GM19240 (cell line): Measurements from ENCODE around the gene MTA2.
"Not testable (repeated sequence)": the region's sequence is repeated elsewhere in the genome, so short reads cannot be mapped to it uniquely, and the experiment has no call there.

Experiments used
- DNase-seq: peaks from one replicate; pipeline ENCODE4 v3.0.0; 2011; ENCODE audit warnings: low spot score; ENCODE audit not compliant: insufficient read length

MTA2 gene

DNA sequence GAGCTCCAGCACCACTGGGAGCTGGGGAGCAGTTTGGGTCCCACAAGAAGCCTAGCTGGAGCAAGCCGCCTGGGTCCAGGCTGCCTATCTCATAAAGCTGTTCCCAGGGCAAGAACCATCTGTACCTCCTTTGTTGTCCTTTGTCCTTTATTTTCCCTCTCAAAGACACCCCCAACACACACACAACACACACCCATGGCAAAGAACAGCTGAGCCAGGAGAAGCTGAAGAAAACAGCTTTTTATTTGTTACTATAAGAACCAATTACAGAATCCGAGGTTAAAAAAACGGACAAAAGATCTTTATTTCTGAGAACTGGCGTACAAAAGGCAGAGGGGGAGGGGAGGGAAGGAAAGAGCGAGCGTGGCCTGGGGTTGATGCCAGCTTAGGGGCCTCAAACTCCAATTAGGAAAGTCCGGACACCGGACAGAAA lies 8.7 kb downstream of the MTA2 start:
- DNase-seq: no peak

GRCh38 chr11:62592146-62592815 lies 9.4 kb downstream of the MTA2 start:
- no peak for DNase-seq

DNA sequence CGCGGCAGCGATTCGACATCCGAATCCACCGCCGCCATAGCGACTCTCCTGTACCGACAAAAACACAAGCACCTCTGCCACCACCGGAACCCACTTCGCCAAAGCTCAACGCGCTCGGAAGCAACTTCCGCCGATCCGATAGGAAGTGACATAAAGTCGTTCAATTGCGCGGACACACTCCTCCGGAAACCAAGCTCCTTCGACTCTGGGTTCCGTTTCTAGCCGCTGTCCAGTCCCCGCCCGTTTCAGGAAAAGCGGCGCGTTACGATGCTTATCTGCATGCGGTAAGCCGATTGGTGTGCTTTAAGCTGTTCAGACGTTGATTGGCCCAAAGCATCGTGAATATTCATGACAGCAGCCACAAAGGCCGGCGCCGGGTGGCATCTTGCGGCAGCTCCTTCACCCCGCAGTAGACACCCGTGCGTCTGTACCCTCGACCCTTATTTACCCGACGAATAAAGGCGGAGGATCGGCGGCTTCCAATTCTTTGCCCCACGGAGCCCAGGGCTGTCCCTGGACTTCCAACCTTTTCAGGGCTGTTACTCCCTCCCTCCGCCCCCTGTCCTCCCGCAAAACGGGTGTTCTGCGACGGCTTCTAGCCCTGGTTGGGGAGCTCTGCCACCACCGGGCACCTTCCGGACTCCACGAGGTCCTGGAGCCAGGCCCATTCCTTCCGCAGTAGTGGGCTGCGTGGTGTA lies 10.1 kb downstream of the MTA2 start, which contains the start of gene TUT1:
TUT1 (minus strand) TSS at position 76 of the 698 bp plus-strand sequence; CDS start at position 38, 38 bp downstream.
- peak; percentile 82 for DNase-seq

GRCh38 chr11:62588966-62589637 lies 12.6 kb downstream of the MTA2 start:
- DNase-seq: no peak

DNA sequence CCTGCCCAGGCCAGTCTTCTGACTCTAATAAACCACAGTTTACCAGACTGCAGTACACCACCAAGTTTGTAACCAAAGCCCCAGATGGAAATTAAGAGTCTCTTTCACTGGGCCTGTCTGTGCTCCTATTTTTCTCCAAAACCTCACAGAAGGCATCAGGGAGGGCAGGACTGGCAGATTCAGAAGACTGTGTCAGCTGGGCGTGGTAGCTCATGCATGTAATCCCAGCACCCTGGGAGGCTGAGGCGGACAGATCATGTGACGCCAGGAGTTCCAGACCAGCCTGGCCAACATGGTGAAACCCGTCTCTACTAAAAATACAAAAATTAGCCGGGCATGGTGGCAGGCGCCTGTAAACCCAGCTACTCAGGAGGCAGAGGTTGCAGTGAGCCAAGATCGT lies 16.3 kb downstream of the MTA2 start:
- DNase-seq: not testable (repeated sequence)

DNA sequence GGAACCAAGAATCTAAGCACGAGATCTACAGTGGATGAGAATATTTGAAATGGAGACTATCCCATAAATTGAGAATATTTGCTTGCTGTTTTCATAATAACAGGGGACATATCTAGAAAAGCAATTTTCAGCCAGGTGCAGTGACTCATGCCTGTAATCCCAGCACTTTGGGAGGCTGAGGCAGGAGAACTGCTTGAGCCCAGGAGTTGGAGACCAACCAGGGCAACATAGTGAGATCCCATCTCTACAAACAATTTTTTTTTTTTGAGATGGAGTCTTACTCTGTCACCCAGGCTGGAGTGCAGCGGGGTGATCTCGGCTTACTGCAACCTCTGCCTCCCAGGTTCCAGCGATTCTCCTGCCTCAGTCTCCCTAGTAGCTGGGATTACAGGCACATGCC lies 19.9 kb downstream of the MTA2 start:
- not testable (repeated sequence) for DNase-seq

- DNase-seq: no peak
Measured at GRCh38 chr11:62580959-62581715, 20.5 kb downstream of the MTA2 start.

GRCh38 chr11:62579252-62579651 lies 22.4 kb downstream of the MTA2 start:
- DNase-seq: no peak

DNA sequence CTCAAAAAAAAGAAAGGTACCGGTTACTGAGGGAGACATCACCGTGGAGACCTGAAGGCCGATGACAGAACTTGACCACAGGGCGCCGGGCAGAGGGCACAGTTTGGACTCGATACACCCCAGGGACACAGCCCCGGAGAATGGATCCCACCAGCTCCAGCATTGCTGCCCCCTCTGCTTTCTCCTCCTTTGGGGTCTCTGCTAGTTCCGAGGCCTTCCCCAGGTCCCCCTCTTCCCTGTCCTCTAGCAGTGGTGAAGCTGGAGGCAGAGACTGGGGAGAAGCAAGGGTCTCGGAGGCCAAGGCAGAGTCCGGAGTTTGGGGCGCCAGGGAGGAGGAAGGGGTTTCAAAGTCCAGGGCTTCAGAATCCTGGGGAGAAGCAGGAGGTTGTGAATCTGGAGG lies 23.1 kb downstream of the MTA2 start:
- no peak for DNase-seq

DNA sequence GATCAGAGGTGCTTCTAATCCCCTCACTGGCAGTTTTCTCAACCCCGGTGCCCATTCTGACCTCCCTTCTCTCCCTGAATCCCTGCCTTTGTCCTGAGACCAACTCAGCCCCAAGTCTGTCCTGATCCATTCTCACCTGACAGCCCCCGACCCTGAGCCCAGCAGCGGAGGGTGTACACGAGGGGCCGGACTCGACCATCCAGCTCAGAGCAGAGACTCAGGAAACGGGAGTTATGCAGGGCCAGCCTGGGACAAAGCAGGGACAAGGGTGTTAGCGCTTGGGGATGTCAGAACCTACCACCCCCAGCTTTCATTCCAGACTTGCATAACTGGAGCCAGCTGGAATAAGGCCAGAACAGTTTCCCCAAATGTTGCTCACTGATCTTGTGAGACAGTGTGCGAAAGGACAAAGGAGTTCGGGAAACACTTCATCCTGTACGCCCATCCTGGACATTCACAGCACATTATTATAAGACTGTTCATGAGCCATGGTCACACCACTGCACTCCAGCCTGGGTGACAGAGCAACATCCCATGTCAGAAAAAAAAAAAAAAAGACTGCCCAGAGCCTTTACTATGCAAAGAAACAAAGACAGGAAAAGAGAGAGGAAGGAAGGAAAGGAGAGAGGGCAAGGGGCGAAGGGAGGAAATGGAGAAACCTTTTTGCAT lies 24.5 kb downstream of the MTA2 start:
- no peak for DNase-seq

- DNase-seq: no peak
Measured at GRCh38 chr11:62575837-62576236, 25.8 kb downstream of the MTA2 start.

DNA sequence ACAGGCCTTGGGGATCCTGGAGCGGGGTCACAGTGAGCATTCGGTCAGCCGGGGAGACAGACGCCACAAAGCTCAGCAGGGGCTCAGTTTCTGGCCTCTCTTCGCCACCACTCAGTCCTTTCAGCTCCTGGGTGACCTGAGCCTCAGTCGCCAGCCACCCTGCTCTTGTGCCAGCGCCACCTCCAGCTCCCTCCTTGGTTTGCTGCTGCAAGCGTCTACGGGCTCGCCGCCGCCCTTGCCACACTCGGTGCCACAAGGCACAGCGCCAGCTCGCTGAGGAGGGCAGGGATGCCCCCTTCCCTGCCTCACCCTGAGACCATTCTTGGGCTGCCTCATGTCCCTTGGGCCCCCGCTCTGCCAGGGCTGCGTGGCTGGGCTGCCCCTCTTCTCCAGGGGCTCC lies 26.5 kb downstream of the MTA2 start:
- no peak for DNase-seq

DNA sequence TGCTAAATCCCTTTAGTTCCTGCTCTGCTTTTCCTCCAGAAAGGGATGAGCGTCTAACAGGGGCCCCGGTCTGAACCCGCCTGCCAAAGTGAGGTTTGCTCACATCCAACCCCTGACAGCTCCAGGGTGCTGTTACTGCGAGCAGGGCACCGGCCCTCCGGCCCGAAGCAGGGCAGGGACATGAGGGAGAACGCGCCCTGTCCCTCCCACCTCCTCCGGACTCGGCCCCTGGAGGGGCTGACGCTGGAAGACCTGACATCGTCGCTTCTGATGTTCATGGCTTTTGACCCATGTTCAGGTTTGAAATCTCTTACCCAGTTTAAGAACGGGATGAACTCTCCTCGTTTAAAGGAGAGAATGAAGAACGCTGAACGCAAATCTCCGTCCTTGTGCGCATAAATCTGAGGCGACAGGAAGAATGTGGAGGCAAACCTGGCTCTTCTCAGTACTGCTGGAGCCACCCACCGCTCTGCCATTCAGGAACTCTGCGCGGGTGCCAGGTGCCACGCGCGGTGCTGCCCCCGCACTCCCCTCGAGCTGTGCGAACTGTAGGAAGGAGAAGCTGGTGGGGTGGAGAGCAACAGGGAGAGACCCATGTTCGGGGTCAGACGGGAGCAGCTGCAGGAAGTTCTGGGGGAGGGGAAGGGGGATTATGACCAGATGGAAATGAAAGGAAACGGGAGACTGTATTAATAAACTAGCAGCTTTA lies 27.1 kb downstream of the MTA2 start:
- DNase-seq: no peak

DNA sequence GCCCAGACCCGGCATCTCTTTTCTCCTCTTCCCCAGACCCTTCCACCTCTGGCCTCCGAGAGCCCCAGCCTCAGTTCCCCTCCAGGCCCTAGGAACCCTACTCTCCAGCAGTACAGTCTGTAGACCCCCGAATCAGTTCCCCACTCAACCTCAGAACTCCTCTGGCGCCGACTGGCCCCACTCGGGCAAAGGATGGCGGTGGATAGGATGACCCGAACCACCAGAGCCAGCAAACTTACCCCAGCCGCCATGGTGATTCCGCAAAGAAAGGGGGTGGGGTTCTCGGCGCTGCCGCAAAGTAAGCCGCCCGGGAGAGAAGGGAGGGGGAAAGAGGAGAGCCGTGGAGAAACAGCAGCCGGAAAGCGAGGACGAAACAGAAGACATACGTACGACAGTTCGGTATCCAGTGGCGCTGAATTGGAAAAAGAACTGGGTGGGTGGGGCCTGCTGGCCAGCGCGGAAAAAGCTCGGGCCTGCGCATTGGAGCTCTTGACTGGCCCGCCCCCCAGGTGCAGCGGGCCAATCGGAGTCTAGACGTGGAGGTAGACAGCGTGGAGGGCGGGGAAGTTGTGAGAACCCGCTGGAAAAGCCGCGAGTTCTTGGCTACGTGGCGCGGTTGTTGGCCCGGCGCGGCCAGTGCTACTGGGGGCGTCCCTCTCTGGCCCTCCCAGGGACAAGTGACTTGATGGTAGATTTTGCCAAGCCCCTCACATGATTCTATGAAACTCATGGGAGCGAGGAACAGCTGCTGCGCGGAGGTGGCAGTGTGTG lies 27.9 kb downstream of the MTA2 start, which contains the start of gene EEF1G:
EEF1G (minus strand) TSS at position 300 of the 771 bp plus-strand sequence; CDS start at position 251, 49 bp downstream.
- peak; percentile 89 for DNase-seq

GRCh38 chr11:62573006-62573591 lies 28.6 kb downstream of the MTA2 start:
- no peak for DNase-seq

GRCh38 chr11:62572431-62572830 lies 29.2 kb downstream of the MTA2 start:
- DNase-seq: no peak

DNA sequence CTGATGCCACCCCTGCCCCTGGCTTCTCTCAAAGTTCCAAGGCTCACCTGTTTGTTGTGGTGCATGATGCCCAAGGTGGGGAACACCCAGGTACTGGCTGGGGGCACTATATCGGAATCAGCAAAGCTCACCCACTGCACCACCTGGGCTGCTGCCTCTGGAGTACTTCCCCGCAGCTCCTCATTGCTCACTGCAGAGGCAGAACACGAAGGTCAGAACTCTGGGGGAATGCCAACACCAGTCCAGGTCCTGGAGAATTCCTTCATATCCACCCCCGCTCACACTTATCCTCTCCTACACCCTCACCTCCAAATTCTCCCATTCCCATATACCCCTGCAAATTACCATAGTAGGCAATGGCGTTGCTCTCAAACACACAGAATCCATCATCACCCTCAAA lies 30.2 kb downstream of the MTA2 start:
- not testable (repeated sequence) for DNase-seq

DNA sequence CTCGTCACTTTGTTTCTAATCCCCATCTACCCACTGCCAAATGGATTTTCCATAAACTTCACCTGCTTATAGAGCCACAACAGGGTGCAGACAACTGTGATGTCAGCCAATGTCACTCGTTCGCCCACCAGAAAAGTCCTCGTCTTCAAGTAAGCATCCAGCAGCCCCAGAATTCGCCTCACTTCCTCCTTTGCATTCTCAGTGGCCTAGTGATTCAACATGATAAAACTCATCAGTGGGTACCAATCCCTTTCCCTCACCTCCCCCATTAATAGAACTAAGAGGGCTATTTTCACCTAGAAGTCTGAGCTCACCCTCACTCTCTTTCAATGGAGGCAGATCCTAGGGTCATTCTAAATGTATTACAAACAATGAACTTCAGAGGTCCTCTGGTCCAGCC lies 30.8 kb downstream of the MTA2 start:
- not testable (repeated sequence) for DNase-seq

- no peak for DNase-seq
Measured at GRCh38 chr11:62569611-62570010, 32.1 kb downstream of the MTA2 start.
